Colonic mucosa (tissue), 4 donors: Measurements from ENCODE around the gene COL20A1. TPM values are rescaled to one million over a fixed set of nuclear protein-coding genes. Genes with fewer than 3 reads are reported as not detected.

Experiments
- DNase-seq: peaks from one replicate; pipeline ENCODE4 v3.0.0-alpha.2; 2020
- H3K27ac ChIP-seq: fragments of 200-600 bp; one replicate; pipeline ENCODE4 v1.8.0; 2021
- H3K27me3 ChIP-seq: fragments of 200-600 bp; one replicate; pipeline ENCODE4 v1.8.0; 2021
- H3K36me3 ChIP-seq: fragments of 200-600 bp; one replicate; pipeline ENCODE4 v1.8.0; 2021
- H3K4me1 ChIP-seq: fragments of 200-600 bp; one replicate; pipeline ENCODE4 v1.8.0; 2021; ENCODE audit warnings: mild to moderate bottlenecking
- H3K4me3 ChIP-seq: fragments of 200-600 bp; one replicate; pipeline ENCODE4 v1.8.0; 2021
- H3K9ac ChIP-seq, 2 donors: one replicate each; pipeline ENCODE4 v1.7.0; 2013; ENCODE audit warnings: control low read depth in 2 of 2, low read depth in 2 of 2, low read length in 2 of 2
- H3K9me3 ChIP-seq: fragments of 200-600 bp; one replicate; pipeline ENCODE4 v1.8.0; 2021
- intact Hi-C: fragments of 100-400 bp; cut with DNase I; formaldehyde crosslinking; loops from one replicate; pipeline ENCODE4 v1.14.1; 2022
- total RNA-seq, 2 donors: library from RNA; stranded (reverse); fragmentation: NEBNext Ultra II Directional in 1 of 2; extraction: Animal tissue kit (Norgen Biotek cat#: 25700) in 1 of 2; gene quantifications; one replicate each; pipeline ENCODE4 v1.2.1, GENCODE V29; 2021
- TF ChIP-seq, protein P1 (sequence below): fragments of 200-600 bp; IDR thresholded peaks from one replicate; pipeline ENCODE4 v1.8.0; 2022; ENCODE audit warnings: antibody characterized with exemption, mild to moderate bottlenecking
- donor health status: healthy.
- donor health status: DM: no; HTN: no; CAD: no.
- donor health status: DM: no; HTN: no; CAD: no.

COL20A1 gene
- total RNA-seq, 2 donors from 2014 or later, result not detected

- H3K27me3 ChIP-seq, result peaks cover 6% of the 10 kb centered on the region
- intact Hi-C loops, result no loop called here
- no peaks in the 10 kb centered on the region for H3K9me3 ChIP-seq
- H3K4me3 ChIP-seq, result no peak overlapping the region
- H3K4me1 ChIP-seq, result no peaks in the 10 kb centered on the region
- no peaks in the 10 kb centered on the region for H3K36me3 ChIP-seq
- no peak for DNase-seq
- H3K9ac ChIP-seq, result no peak overlapping the region
- TF ChIP-seq, protein P1, sequence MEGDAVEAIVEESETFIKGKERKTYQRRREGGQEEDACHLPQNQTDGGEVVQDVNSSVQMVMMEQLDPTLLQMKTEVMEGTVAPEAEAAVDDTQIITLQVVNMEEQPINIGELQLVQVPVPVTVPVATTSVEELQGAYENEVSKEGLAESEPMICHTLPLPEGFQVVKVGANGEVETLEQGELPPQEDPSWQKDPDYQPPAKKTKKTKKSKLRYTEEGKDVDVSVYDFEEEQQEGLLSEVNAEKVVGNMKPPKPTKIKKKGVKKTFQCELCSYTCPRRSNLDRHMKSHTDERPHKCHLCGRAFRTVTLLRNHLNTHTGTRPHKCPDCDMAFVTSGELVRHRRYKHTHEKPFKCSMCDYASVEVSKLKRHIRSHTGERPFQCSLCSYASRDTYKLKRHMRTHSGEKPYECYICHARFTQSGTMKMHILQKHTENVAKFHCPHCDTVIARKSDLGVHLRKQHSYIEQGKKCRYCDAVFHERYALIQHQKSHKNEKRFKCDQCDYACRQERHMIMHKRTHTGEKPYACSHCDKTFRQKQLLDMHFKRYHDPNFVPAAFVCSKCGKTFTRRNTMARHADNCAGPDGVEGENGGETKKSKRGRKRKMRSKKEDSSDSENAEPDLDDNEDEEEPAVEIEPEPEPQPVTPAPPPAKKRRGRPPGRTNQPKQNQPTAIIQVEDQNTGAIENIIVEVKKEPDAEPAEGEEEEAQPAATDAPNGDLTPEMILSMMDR, result no peak
- no peak overlapping the region for H3K27ac ChIP-seq
These were observed 20.5 kb downstream of the COL20A1 start for GRCh38 chr20:63313349-63314014.

DNA sequence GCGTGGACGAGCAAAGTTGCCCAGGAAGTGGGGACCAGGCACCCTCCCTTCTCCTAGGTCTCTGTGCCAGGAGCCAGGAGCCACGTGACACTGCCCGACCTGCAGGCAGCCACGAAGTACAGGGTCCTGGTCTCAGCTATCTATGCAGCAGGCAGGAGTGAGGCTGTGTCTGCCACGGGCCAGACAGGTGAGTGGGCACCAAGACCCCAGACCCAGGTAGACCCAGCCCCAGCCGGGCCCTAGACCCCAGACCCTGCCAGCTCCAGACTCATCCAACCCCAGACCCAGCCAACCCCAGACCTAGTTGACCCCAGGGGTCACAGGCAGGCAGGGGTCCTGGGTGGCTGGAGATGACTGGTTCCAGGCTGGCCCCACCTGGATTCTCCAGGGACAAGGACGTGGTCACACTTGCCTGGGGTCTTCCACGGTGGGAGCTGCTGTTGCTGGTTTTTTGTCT, 21.1 kb downstream of the COL20A1 start:
- intact Hi-C loops, result no loop called here
- DNase-seq, result no peak
- Histone ChIP-seq H3K9me3 (no peaks in the 10 kb centered on the region), H3K4me3 (no peak overlapping the region), H3K4me1 (no peaks in the 10 kb centered on the region), H3K36me3 (no peaks in the 10 kb centered on the region), H3K9ac (no peak overlapping the region), H3K27ac (no peak overlapping the region), H3K27me3 (peaks cover under 1% of the 10 kb centered on the region)
- TF ChIP-seq, protein P1, result no peak

GRCh38 chr20:63314566-63315239, 21.7 kb downstream of the COL20A1 start:
- no peaks in the 10 kb centered on the region for H3K36me3 ChIP-seq
- TF ChIP-seq, protein P1, result no peak
- no peaks in the 10 kb centered on the region for H3K9me3 ChIP-seq
- H3K27me3 ChIP-seq, result no peaks in the 10 kb centered on the region
- intact Hi-C loops, result no loop called here
- H3K9ac ChIP-seq, result no peak overlapping the region
- no peak overlapping the region for H3K27ac ChIP-seq
- H3K4me3 ChIP-seq, result no peak overlapping the region
- no peak for DNase-seq
- no peaks in the 10 kb centered on the region for H3K4me1 ChIP-seq

DNA sequence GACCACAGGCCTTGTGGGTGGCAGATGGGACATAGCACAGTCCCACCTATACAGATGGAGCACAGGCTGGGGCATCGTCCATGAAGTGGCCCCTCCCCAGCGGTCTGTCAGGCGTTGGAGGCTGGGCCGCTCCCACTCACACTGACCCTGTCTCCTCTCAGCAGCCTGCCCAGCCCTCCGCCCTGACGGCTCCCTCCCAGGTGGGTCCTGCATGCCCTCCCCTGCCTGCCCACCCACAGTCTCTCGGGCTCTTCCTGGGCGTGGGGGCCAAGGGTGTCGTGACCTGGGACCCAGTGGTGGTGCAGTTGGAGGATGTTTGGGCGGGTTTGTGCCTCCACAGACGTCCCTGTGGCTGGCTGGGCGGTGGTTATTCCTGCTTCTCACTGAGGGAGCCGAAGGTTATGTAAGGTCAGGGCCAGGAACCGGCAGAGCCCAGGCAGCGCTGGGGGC, 22.3 kb downstream of the COL20A1 start:
- Histone ChIP-seq H3K9ac (no peak overlapping the region), H3K27me3 (no peaks in the 10 kb centered on the region), H3K4me3 (no peak overlapping the region), H3K36me3 (no peaks in the 10 kb centered on the region), H3K9me3 (no peaks in the 10 kb centered on the region), H3K4me1 (no peaks in the 10 kb centered on the region), H3K27ac (no peak overlapping the region)
- intact Hi-C loops, result no loop called here
- TF ChIP-seq, protein P1, result no peak
- no peak for DNase-seq

- Histone ChIP-seq H3K27ac (no peak overlapping the region), H3K36me3 (no peaks in the 10 kb centered on the region), H3K27me3 (no peaks in the 10 kb centered on the region), H3K9me3 (no peaks in the 10 kb centered on the region), H3K4me1 (no peaks in the 10 kb centered on the region), H3K4me3 (no peak overlapping the region), H3K9ac (no peak overlapping the region)
- intact Hi-C loops, result no loop called here
- TF ChIP-seq, protein P1, result no peak
- DNase-seq, result no peak
These were observed 22.9 kb downstream of the COL20A1 start for GRCh38 chr20:63315731-63316491.
